ENCODE data around the gene NDUFV1.

The NDUFV1 gene

DNA sequence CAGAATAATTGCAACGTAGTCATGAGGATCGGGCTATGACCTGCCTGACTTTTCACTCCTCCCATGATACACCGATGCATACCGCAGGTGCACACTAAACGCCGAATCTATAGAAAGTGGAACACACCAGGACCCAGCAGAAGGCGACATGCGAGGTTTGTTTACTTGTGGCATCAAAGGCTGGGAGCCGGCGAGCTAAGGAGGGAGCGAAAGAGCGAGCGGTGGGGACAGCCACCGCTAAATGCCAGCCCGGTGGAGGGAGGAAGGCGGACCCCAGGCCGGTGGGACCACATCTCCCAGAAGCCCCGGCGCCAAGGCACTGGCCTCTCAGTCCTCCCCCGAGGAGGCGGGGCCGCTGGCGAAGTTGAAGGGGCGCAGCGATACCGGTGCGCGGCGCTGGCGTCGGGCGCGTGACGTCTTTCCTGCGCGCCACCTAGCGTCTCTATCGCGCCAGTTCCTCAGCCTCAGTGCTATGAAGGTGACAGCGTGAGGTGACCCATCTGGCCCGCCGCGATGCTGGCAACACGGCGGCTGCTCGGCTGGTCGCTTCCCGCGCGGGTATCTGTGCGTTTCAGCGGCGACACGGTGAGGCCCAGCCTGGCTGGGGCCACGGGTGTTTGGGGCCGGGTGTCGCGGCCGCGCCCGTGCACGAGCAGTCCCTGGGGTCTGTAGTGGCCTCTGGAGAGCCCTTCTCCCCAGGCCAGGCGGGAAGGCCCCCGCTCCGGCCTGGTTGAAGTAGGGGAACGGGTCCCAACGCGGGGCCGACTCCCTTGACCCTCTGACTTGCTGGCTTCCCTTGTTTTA is at the start of gene NDUFV1:
TSS of gene NDUFV1 (plus strand) at position 445 of the 804 bp plus-strand sequence. CDS start at position 514, 69 bp downstream.
- DNase-seq = peak; percentile 86 to 93

DNA sequence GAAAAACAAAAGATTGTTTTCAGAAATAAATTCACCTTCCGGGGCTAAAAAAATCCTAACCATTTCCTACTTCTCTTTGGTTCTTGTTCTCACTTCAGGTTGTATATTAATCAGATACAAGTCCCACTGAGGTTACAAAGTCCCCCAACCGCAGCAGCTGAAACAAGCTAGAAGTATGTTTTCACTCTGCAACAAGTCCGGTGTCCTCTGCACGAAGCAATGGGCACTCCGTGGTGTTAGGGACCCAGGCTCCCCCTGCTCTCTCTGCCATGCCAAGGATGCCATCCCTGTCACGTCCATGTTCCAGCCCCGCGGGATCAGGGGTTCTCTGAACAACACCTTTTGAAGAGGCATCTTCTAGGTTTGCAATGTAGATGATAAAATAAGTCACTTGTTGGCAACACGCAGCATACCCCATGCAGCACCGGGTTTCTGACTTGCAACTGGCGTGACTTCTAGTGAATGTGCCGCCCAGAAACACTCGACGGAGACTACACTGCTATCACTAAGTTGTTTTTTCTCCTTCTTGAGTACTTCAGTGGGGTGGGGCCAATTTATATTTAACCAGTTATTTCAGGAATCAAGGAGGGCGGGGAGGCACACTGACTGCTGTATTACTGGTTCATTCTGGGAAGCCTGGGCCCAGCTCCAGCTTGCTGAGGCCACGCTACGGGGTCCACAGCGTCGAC is 48.5 kb upstream of the NDUFV1 start:
- DNase-seq = no peak

DNA sequence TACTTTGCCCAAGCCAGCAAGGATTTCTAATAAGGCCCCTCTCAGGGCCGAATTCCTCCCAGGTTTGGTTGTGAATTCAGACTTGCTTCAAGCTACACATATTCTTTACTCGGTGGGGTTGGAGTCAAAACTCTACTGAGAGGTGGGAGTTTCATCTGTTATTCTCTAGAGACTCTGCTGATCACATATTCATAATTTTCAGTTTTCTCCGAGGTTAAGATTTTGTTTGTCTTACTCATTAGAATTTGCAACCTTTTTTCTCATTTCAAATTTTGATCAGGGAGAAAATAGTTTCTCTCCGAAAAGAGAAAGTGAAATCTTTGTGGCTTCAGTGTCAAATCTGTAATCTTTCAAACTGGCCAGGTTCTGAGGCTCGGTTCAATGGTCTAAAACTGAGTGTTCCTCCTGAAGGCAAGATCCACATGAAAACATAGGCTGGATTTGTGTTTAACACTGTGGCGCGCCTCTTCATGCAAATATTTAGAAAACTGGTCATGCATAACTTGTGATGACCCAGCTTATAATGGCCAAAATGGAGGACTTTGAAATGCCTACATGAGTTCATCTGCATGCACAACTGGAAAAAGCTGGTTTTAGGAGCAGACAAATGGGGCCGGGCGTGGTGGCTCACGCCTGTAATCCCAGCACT is 44.6 kb upstream of the NDUFV1 start:
- DNase-seq = no peak

DNA sequence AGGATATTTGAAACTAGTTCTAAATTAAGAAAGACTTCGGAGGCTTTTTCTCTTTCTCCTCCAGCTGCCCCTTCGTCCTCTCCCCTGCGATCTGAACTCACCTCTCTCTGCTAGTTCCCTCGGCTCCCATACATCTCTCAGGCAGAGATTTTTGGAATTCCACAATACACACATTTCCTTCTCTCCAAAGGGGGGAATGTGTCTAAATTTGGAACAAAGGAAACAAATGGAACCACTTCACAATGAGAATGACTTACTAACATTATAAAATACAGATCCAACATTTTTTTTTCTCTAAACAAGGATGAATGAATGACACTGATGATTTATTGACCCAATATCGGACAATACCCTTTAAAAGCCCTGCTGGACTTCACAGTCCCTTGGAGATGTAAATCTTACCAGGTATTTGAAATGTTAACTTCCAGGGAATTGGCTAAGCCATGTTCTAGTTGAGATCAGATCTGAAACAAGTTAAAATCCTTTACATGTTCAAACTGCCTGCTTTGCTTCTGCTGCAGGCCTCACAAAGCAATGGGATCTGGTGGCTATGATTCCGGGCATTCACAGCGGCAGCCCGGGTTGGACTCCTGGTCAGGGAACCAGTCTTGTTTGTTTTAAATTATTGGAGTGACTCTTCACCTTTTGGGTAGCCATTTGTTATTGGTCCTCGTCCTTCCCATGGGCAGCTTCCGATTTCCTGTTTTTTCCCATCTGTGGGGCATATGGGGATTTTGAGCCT is 43.6 kb upstream of the NDUFV1 start:
- no peak for DNase-seq

DNA sequence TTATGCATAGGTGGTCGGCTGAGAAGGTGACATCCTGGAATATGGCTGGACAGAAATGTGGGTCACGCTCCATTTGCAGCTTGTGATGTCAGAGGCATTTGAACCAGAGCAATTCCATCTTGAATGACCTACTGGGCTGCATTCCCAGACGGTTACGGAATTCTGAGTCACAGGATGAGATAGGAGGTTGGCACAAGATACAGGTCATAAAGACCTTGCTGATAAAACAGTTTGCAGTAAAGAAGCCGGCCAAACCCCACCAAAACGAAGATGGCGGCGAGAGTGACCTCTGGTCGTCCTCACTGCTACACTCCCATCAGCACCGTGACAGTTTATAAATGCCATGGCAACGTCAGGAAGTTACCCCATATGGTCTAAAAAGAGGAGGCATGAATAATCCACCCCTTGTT is 43.0 kb upstream of the NDUFV1 start:
- DNase-seq = peak; percentile 40 to 71

DNA sequence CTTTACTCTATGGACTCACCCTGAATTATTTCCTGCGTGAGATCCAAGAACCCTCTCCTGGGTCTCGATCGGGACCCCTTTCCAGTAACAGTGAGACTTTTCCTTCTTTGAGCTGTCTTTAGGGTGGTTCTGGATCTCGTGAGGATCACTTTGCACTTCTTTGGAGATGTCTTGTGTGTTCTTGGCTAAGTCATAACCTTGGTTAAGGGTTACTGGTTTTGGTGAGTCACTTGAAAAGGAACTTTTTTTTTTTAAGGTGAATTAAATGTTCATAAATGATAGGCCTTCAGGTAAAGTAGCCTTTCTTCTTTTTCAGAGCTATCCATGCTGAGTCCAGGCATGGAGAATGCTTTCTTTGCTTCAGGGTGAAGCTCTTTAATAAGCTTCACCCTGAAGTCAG is 42.5 kb upstream of the NDUFV1 start:
- no peak for DNase-seq

DNA sequence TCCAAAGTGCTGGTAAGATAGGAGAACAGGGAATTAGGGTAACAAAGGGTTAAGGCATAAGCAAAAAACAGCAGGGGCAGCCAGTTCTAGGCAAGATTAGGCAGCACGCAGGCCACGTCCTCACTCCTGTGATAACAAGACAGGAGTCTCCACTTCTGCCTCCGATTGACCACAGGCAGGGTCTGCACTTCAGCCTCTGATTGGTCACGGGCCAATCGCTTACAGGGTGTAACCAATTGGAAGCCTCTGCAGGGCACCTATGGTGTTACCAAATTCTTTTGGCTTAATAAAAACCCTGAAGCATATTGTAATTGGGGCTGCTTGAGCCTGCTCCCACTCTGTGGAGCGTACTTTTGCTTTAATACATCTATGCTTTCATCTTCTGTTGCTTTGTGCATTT is 35.3 kb upstream of the NDUFV1 start:
- DNase-seq = no peak

DNA sequence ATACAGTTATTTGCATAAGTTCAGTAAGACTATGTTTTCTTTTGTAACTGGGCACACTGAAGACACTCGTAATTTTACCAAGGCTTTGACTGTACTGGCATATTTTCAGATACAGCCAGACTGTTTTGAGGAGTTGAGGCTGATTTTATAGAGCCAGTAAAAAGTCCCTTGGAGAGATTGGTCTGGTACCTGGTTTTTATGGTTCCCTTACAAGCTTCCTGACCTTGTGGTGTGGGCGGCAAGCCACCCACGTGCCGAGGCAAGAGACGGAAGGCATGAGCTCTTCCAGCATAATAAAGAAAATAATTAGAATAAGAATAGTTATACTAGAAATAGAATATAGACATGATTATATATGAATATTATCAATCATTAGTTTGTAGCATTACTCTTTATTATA is 34.4 kb upstream of the NDUFV1 start:
- no peak for DNase-seq

DNA sequence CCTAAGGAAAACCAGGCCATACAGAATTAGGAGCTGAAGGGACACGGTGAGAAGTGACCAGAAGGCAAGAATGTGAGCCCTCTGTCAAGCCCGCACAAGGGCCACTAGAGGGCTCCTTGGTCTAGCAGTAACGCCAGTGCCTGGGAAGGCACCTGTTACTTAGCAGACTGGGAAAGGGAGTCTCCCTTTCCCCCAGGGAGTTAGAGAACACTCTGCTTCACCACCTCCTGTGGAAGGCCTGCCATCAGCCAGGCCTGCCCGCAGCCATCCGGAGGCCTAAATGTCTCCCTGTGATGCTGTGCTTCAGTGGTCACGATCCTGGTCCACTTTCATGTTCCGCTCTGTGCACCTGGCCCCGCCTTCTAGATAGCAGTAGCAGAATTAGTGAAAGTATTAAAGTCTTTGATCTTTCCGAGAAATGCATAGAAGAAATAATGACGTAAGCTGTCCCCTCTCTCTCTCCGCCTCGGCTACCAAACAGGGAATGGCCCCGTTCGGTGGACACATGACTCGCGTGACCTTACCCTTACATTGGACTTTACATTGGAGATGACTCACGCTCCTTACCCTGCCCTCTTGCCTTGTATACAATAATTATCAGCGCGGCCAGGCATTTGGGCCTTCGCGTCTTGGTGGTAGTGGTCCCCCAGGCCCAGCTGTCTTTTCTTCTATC is 33.9 kb upstream of the NDUFV1 start:
- DNase-seq = peak in 1 of 2 experiments; percentile 51

DNA sequence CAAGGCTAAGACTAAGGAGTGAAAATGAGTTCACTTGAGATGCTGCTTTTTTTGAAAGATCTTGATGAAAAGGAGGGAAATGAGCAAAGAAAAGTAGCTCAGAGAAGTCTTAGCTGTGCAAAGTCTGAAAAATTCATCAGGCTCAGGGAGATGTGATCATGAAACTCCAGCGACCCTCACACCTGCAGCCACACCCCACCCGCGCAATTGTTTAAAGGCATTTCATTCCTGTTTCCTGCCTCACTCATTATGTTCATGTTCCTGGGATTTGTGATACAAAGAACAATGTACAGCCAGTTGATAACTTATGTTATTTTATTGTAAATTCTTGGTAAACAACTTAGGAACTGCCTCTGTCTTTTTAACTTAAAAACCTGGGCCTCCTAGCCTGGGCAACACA is 31.8 kb upstream of the NDUFV1 start:
- no peak for DNase-seq

DNA sequence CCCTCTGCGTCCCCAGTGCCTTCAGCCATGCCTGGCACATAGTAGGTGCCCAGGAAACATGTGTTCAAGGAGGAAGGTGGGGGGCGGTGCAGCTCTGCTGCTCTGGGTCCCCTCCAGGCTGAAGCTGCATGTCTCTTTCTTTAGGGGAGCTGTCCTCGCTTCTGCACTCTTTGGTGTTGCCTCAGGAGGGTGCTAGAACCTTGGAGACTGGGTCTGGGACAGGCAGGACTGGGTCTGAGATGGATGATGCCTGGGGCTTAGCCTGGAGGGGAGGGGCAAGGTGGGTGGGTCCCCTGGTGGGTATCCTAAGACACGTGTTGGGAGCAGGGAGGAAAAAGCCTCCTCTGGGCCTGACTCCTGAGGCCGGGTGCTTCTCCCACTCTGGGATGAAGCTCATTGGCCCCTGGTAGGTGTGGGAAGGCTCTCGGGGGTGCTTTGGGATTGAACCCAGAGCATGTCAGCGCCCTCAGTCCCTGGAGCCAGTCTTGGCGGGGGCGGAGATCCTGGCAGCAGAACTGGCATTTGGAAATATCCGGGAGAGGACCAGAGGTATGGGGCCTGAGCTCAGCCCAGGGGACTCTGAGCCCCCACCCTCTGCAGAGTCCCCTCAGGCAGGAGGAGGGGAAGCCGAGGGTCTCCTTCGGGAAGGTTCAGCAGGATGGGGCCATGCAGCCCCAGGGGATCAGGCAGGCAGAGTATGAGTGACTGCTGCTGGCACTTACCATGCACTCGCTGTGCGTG is 29.8 kb upstream of the NDUFV1 start:
- DNase-seq = no peak

DNA sequence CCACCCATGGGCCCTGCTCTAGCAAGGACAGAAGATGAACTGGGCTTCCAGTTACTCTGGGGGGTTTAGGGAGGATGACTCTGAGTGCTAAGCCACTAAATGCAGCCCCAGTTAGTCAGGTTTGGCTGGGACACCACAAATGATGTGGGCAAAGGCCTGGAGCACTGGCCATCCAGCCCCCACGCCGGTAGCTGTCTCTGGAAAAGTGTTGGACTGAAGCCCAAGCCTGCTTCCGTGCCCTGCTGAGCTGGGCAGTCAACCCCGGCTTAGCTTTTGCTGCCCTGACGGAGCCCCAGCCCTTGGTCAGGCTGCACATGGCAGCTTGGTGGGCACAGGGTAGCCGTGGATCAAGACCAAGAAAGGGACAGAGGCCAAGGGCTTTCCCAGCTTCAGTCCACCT is 28.8 kb upstream of the NDUFV1 start:
- no peak for DNase-seq

DNA sequence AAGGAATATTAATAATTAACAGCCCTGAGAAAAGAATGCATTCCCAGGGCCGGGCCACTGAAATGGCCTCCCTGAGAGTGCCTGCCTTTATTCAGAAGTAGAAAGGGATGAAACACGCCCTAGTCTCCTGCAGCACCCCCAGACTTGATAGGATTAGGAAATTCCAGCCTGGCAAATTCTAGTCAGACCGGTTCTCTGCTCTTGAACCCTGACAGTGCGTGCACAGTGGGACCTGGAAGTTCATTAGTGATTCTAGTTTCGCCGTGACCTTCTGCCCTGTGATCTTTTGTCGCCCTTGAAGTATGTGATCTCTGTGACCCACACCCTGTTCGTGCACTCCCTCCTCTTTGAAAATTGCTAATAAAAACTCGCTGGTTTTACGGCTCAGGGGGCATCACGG is 25.3 kb upstream of the NDUFV1 start:
- no peak for DNase-seq

DNA sequence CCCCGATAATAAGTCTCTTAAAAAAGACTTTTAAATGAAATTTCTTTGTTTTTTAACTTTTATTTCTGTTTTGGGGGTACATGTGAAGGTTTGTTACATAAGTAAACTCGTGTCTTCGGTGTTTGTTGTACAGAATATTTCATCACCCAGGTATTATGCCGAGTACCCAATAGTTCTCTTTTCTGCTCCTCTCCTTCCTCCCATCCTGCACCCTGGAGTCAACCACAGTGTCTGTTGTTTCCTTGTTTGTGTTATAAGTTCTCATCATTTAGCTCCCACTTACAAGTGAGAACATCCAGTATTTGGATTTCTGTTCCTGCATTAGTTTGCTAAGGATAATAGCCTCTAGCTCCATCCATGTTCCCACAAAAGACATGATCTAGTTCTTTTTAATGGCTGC is 24.7 kb upstream of the NDUFV1 start:
- DNase-seq = no peak

DNA sequence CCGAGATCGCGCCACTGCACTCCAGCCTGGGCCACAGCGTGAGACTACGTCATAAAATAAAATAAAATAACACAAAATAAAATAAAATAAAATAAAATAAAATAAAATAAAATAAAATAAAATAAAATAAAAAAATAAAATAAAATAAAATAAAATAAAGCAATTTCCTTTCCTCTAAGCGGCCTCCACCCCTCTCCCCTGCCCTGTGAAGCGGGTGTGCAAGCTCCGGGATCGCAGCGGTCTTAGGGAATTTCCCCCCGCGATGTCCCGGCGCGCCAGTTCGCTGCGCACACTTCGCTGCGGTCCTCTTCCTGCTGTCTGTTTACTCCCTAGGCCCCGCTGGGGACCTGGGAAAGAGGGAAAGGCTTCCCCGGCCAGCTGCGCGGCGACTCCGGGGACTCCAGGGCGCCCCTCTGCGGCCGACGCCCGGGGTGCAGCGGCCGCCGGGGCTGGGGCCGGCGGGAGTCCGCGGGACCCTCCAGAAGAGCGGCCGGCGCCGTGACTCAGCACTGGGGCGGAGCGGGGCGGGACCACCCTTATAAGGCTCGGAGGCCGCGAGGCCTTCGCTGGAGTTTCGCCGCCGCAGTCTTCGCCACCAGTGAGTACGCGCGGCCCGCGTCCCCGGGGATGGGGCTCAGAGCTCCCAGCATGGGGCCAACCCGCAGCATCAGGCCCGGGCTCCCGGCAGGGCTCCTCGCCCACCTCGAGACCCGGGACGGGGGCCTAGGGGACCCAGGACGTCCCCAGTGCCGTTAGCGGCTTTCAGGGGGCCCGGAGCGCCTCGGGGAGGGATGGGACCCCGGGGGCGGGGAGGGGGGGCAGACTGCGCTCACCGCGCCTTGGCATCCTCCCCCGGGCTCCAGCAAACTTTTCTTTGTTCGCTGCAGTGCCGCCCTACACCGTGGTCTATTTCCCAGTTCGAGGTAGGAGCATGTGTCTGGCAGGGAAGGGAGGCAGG is 23.2 kb upstream of the NDUFV1 start, which contains the start of gene GSTP1:
TSS of gene GSTP1 (plus strand) at position 566 of the 958 bp plus-strand sequence. CDS start at position 598, 32 bp downstream.
- peak; percentile 61 to 85 for DNase-seq

DNA sequence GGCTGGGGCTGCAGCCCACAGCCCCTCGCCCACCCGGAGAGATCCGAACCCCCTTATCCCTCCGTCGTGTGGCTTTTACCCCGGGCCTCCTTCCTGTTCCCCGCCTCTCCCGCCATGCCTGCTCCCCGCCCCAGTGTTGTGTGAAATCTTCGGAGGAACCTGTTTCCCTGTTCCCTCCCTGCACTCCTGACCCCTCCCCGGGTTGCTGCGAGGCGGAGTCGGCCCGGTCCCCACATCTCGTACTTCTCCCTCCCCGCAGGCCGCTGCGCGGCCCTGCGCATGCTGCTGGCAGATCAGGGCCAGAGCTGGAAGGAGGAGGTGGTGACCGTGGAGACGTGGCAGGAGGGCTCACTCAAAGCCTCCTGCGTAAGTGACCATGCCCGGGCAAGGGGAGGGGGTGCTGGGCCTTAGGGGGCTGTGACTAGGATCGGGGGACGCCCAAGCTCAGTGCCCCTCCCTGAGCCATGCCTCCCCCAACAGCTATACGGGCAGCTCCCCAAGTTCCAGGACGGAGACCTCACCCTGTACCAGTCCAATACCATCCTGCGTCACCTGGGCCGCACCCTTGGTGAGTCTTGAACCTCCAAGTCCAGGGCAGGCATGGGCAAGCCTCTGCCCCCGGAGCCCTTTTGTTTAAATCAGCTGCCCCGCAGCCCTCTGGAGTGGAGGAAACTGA is 22.4 kb upstream of the NDUFV1 start:
- DNase-seq = peak in 1 of 2 experiments; percentile 18

DNA sequence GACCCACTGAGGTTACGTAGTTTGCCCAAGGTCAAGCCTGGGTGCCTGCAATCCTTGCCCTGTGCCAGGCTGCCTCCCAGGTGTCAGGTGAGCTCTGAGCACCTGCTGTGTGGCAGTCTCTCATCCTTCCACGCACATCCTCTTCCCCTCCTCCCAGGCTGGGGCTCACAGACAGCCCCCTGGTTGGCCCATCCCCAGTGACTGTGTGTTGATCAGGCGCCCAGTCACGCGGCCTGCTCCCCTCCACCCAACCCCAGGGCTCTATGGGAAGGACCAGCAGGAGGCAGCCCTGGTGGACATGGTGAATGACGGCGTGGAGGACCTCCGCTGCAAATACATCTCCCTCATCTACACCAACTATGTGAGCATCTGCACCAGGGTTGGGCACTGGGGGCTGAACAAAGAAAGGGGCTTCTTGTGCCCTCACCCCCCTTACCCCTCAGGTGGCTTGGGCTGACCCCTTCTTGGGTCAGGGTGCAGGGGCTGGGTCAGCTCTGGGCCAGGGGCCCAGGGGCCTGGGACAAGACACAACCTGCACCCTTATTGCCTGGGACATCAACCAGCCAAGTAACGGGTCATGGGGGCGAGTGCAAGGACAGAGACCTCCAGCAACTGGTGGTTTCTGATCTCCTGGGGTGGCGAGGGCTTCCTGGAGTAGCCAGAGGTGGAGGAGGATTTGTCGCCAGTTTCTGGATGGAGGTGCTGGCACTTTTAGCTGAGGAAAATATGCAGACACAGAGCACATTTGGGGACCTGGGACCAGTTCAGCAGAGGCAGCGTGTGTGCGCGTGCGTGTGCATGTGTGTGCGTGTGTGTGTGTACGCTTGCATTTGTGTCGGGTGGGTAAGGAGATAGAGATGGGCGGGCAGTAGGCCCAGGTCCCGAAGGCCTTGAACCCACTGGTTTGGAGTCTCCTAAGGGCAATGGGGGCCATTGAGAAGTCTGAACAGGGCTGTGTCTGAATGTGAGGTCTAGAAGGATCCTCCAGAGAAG is 21.6 kb upstream of the NDUFV1 start:
- DNase-seq = no peak

DNA sequence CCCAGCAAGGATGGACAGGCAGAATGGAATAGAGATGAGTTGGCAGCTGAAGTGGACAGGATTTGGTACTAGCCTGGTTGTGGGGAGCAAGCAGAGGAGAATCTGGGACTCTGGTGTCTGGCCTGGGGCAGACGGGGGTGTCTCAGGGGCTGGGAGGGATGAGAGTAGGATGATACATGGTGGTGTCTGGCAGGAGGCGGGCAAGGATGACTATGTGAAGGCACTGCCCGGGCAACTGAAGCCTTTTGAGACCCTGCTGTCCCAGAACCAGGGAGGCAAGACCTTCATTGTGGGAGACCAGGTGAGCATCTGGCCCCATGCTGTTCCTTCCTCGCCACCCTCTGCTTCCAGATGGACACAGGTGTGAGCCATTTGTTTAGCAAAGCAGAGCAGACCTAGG is 20.8 kb upstream of the NDUFV1 start:
- DNase-seq = no peak
